SK-N-SH (cell line): ENCODE data around the gene UBA5.

Experiments
- TF ChIP-seq, protein P1 (sequence below): fragments of 200-600 bp; sonication (generic); IDR thresholded peaks from 2 replicates; pipeline ENCODE4 v1.6.1; 2017; ENCODE audit warnings: antibody characterized with exemption, mild to moderate bottlenecking, moderate library complexity
- TF ChIP-seq, protein P2 (sequence below): IDR thresholded peaks from 2 replicates; pipeline ENCODE4 v1.4.0; 2012; ENCODE audit warnings: low read depth

DNA sequence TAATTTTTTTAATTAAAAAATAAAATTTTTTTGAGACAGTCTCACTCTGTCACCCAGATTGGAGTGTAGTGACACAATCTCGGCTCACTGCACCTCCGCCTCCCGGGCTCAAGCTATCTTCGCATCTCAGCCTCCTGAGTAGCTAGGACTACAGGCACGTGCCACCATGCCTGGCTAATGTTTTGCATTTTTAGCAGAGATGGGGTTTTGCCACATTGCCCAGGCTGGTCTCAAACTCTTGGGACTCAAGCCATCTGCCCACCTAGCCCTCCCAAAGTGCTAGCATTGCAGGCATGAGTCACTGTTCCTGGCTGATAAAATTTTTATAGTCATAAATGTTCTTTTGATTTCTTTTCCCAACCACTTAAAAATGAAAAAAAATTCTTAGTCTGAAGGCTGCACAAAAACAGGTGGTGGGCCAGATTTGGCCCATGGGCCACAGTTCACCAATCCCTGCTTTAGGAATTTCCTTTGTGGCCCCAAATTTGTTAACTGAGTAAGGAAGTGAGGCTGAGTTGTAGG lies 9.2 kb downstream of the UBA5 start:
- TF ChIP-seq, protein P1, sequence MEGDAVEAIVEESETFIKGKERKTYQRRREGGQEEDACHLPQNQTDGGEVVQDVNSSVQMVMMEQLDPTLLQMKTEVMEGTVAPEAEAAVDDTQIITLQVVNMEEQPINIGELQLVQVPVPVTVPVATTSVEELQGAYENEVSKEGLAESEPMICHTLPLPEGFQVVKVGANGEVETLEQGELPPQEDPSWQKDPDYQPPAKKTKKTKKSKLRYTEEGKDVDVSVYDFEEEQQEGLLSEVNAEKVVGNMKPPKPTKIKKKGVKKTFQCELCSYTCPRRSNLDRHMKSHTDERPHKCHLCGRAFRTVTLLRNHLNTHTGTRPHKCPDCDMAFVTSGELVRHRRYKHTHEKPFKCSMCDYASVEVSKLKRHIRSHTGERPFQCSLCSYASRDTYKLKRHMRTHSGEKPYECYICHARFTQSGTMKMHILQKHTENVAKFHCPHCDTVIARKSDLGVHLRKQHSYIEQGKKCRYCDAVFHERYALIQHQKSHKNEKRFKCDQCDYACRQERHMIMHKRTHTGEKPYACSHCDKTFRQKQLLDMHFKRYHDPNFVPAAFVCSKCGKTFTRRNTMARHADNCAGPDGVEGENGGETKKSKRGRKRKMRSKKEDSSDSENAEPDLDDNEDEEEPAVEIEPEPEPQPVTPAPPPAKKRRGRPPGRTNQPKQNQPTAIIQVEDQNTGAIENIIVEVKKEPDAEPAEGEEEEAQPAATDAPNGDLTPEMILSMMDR, result no peak
- TF ChIP-seq, protein P2, sequence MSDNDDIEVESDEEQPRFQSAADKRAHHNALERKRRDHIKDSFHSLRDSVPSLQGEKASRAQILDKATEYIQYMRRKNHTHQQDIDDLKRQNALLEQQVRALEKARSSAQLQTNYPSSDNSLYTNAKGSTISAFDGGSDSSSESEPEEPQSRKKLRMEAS, result no peak
